Limb (tissue), 2 donors: Measurements from ENCODE around the gene SLC17A9.

Experiments
- DNase-seq, 2 donors: peaks; one replicate each; pipeline ENCODE4 v3.0.0-alpha.2; 2016; ENCODE audit errors: extremely low spot score in 2 of 2

SLC17A9 gene

GRCh38 chr20:62938105-62938888 is 14.2 kb upstream of the SLC17A9 start, which contains the start of gene GID8:
Gene GID8, plus strand, starts transcription at chr20:62938147. Its CDS starts 3,356 bp downstream, at chr20:62941503.
- DNase-seq, result no peak

- DNase-seq, result no peak
Measured at GRCh38 chr20:62940875-62941274, 11.6 kb upstream of the SLC17A9 start.

GRCh38 chr20:62941792-62942191 is 10.7 kb upstream of the SLC17A9 start:
- DNase-seq, result no peak

GRCh38 chr20:62942456-62942855 is 10.1 kb upstream of the SLC17A9 start:
- no peak for DNase-seq

- no peak for DNase-seq
Measured at GRCh38 chr20:62943396-62943795, 9.1 kb upstream of the SLC17A9 start.

GRCh38 chr20:62944184-62944583 is 8.3 kb upstream of the SLC17A9 start:
- no peak for DNase-seq

- no peak for DNase-seq
Measured at GRCh38 chr20:62944746-62945145, 7.8 kb upstream of the SLC17A9 start.

- DNase-seq, result no peak
Measured at GRCh38 chr20:62945771-62946339, 6.7 kb upstream of the SLC17A9 start.

GRCh38 chr20:62946918-62947317 is 5.6 kb upstream of the SLC17A9 start:
- no peak for DNase-seq

- DNase-seq, result no peak
Measured at GRCh38 chr20:62947532-62948300, 4.8 kb upstream of the SLC17A9 start.

- DNase-seq, result no peak
Measured at GRCh38 chr20:62949153-62949821, 3.2 kb upstream of the SLC17A9 start.

- no peak for DNase-seq
Measured at GRCh38 chr20:62949962-62950361, 2.5 kb upstream of the SLC17A9 start.

GRCh38 chr20:62950741-62951140 is 1.8 kb upstream of the SLC17A9 start:
- DNase-seq, result no peak

- no peak for DNase-seq
Measured at GRCh38 chr20:62951143-62951895, 1.2 kb upstream of the SLC17A9 start.

- no peak for DNase-seq
Measured at GRCh38 chr20:62951896-62952372, 575 bp upstream of the SLC17A9 start.

- no peak for DNase-seq
Measured at GRCh38 chr20:62952968-62953838, 694 bp downstream of the SLC17A9 start.

GRCh38 chr20:62953839-62954703 is 1.6 kb downstream of the SLC17A9 start:
- peak; percentile 40 to 60 for DNase-seq

GRCh38 chr20:62955519-62956386 is 3.2 kb downstream of the SLC17A9 start:
- DNase-seq, result no peak
